Immature natural killer cell (primary cell): ENCODE results near the gene GRIK3. TPM values are rescaled to one million over a fixed set of nuclear protein-coding genes. Genes with fewer than 3 reads are reported as not detected.

ENCODE experiments used
- DNase-seq, 3 donors: peaks; one replicate each; pipeline ENCODE4 v3.0.0; 2022; ENCODE audit warnings: mixed read lengths in 1 of 3
- H3K27ac Mint-ChIP-seq, 6 donors: one replicate each; pipeline ENCODE4 v1.8.0; 2020; ENCODE audit warnings: mixed read lengths in 6 of 6, mild to moderate bottlenecking in 5 of 6, inconsistent platforms in 4 of 6, moderate library complexity in 3 of 6
- H3K27me3 Mint-ChIP-seq, 3 donors: one replicate each; pipeline ENCODE4 v1.8.0; 2020 to 2021; ENCODE audit warnings: low read depth in 3 of 3, mild to moderate bottlenecking in 3 of 3, mixed read lengths in 3 of 3, moderate library complexity in 3 of 3, inconsistent platforms in 1 of 3
- H3K36me3 Mint-ChIP-seq, 3 donors: one replicate each; pipeline ENCODE4 v1.8.0; 2020; ENCODE audit warnings: mixed read lengths in 3 of 3, inconsistent platforms in 2 of 3, mild to moderate bottlenecking in 2 of 3
- H3K4me1 Mint-ChIP-seq, 2 donors: one replicate each; pipeline ENCODE4 v1.8.0; 2020; ENCODE audit warnings: inconsistent platforms in 2 of 2, mild to moderate bottlenecking in 2 of 2, mixed read lengths in 2 of 2, moderate library complexity in 1 of 2
- H3K4me3 Mint-ChIP-seq, 5 donors: one replicate each; pipeline ENCODE4 v1.8.0; 2020; ENCODE audit warnings: mild to moderate bottlenecking in 5 of 5, mixed read lengths in 5 of 5, inconsistent platforms in 3 of 5, moderate library complexity in 3 of 5
- H3K9me3 Mint-ChIP-seq, 6 donors: one replicate each; pipeline ENCODE4 v1.8.0; 2020; ENCODE audit warnings: mild to moderate bottlenecking in 6 of 6, mixed read lengths in 6 of 6, inconsistent platforms in 4 of 6, moderate library complexity in 3 of 6
- polyA plus RNA-seq, 3 donors: library from polyadenylated mRNA; unstranded; fragments of 300-500 nt; fragmentation: Illumina TruSeq; gene quantifications; one replicate each; pipeline ENCODE4 v1.2.3, GENCODE V29; 2021

The GRIK3 gene
- polyA plus RNA-seq, 3 donors from 2014 or later: not detected

DNA sequence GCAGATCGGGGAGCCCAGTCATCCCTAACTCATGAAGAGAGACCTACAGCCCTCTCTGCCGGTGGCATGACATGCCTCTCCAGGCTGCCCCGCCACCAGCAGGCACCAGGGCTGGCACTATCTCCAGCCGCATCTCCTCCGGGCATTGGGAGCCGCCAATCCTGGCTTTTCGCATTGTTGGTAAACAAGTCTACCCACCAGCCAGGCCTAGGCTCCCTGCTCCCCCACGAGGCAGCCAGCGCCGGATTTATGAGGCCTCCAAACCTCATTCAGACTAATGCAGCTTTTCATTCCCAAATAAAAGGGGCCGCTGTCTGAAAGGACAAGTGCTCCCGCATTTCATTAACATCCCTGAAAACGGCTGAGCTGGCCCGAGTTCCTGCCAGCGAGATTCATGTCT lies 3.4 kb upstream of the GRIK3 start:
- H3K36me3 Mint-ChIP-seq: peaks cover 0 to 4% (median 0%) of the 10 kb centered on the region in 3 donors
- no peaks in the 10 kb centered on the region for H3K4me1 Mint-ChIP-seq
- no peak overlapping the region for H3K27ac Mint-ChIP-seq
- H3K4me3 Mint-ChIP-seq: no peak overlapping the region
- H3K27me3 Mint-ChIP-seq: peaks cover 9 to 23% (median 18%) of the 10 kb centered on the region in 3 donors
- no peak for DNase-seq
- H3K9me3 Mint-ChIP-seq: no peaks in the 10 kb centered on the region

GRCh38 chr1:37036667-37037053 lies 2.3 kb upstream of the GRIK3 start:
- no peaks in the 10 kb centered on the region for H3K9me3 Mint-ChIP-seq
- peaks cover 0 to 4% (median 0%) of the 10 kb centered on the region in 3 donors for H3K36me3 Mint-ChIP-seq
- H3K27ac Mint-ChIP-seq: no peak overlapping the region
- DNase-seq: no peak
- H3K4me1 Mint-ChIP-seq: no peaks in the 10 kb centered on the region
- H3K4me3 Mint-ChIP-seq: no peak overlapping the region
- H3K27me3 Mint-ChIP-seq: peaks cover 9 to 31% (median 18%) of the 10 kb centered on the region in 3 donors

- peaks cover 0 to 4% (median 3%) of the 10 kb centered on the region in 3 donors for H3K36me3 Mint-ChIP-seq
- H3K4me3 Mint-ChIP-seq: no peak overlapping the region
- no peak for DNase-seq
- H3K4me1 Mint-ChIP-seq: no peaks in the 10 kb centered on the region
- peaks cover 12 to 27% (median 18%) of the 10 kb centered on the region in 3 donors for H3K27me3 Mint-ChIP-seq
- no peaks in the 10 kb centered on the region for H3K9me3 Mint-ChIP-seq
- H3K27ac Mint-ChIP-seq: no peak overlapping the region
Observed at GRCh38 chr1:37035796-37036666, 1.7 kb upstream of the GRIK3 start.

GRCh38 chr1:37035014-37035691 lies 838 bp upstream of the GRIK3 start:
- Mint-ChIP-seq H3K4me1 (no peaks in the 10 kb centered on the region), H3K36me3 (peaks cover 0 to 4% (median 4%) of the 10 kb centered on the region in 3 donors), H3K27me3 (peaks cover 18 to 29% (median 18%) of the 10 kb centered on the region in 3 donors), H3K27ac (no peak overlapping the region), H3K9me3 (no peaks in the 10 kb centered on the region), H3K4me3 (no peak overlapping the region)
- no peak for DNase-seq

- Mint-ChIP-seq H3K27me3 (peaks cover 19 to 25% (median 22%) of the 10 kb centered on the region in 3 donors), H3K4me3 (no peak overlapping the region)
Observed at GRCh38 chr1:37033355-37034101, 787 bp downstream of the GRIK3 start.

DNA sequence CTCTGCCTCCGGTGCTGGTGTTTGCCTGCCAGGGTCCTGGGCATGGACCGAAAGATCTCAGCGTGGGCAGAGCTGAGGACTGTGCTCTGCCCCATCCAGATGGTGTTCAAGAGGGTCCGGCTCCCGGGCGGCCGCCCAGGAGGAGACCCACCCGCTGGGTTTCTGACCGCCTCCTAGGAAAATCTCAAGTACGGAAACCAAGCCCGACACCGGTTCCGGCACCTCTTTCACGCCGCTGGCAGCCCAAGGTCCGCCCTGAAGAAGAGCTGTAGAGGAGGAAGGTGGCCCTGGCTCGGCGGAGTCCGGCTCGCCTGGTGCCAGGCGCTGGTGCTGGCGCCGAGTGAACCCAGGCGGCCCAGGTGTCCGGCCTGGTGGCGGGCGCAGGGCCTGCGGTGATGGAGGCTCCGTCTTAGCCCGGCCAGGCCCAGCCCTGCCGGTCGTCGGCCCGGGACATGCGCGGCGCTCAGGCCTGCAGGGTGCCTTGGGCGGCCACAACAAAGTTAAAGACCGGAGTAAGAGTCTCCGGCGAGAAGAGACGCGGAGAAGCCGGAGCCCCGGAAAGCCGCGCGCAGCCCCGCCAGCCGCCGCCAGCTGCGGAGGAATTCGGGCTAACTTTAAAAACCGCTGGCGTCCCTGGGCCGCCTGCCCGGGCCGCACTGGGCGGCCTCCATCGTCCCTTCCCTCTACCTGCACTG lies 1.5 kb downstream of the GRIK3 start:
- Mint-ChIP-seq H3K9me3 (no peaks in the 10 kb centered on the region), H3K27me3 (peaks cover 18 to 28% (median 22%) of the 10 kb centered on the region in 3 donors), H3K36me3 (peaks cover 0 to 4% (median 4%) of the 10 kb centered on the region in 3 donors), H3K4me1 (no peaks in the 10 kb centered on the region), H3K4me3 (no peak overlapping the region), H3K27ac (no peak overlapping the region)
- DNase-seq: no peak

More at GRCh38 chr1:37033355-37034101, 787 bp downstream of the GRIK3 start:
- Mint-ChIP-seq H3K36me3 (peaks cover 0 to 4% (median 4%) of the 10 kb centered on the region in 3 donors), H3K27ac (no peak overlapping the region), H3K4me1 (no peaks in the 10 kb centered on the region), H3K9me3 (no peaks in the 10 kb centered on the region)
- no peak for DNase-seq

- Mint-ChIP-seq H3K9me3 (no peaks in the 10 kb centered on the region), H3K36me3 (peaks cover 0 to 4% (median 4%) of the 10 kb centered on the region in 3 donors), H3K27ac (no peak overlapping the region), H3K4me1 (no peaks in the 10 kb centered on the region), H3K4me3 (no peak overlapping the region), H3K27me3 (peaks cover 18 to 24% (median 22%) of the 10 kb centered on the region in 3 donors)
- DNase-seq: no peak
Observed at GRCh38 chr1:37031871-37032270, 2.4 kb downstream of the GRIK3 start.

GRCh38 chr1:37031429-37031828 lies 2.9 kb downstream of the GRIK3 start:
- Mint-ChIP-seq H3K4me3 (no peak overlapping the region), H3K36me3 (peaks cover 0 to 4% (median 4%) of the 10 kb centered on the region in 3 donors), H3K27me3 (peaks cover 18 to 23% (median 22%) of the 10 kb centered on the region in 3 donors), H3K27ac (no peak overlapping the region), H3K4me1 (no peaks in the 10 kb centered on the region), H3K9me3 (no peaks in the 10 kb centered on the region)
- no peak for DNase-seq

DNA sequence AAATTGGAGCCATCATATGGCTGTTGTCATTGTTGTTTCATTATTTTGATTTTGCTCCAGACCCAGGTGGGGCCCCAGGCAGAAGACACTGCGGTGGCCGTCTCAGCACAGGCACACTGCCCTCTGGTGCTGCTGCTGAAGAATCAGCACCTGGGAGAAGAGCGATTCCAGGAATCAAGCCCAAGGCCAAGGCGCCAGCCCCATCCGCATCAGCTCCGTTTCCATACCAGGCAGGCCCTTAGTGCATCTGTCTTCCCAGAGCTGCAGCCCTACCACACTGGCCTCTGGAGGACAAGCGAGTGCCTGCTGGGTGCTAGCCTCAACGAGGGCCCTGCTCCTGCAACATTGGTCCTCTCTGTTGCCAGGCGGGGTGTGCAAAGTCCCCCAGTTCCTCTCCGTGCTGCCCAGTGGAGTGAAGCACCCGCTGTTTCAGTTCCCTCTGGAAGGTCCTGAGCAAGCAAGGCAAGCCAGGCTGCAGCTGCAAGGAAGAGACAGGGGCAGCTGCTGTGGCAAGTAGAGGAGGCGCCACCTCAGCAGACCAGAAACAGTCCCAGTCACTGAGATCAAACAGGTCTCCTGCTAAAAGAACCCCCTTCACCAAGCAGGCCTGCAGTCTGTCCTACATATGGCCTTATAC lies 5.2 kb downstream of the GRIK3 start:
- H3K27ac Mint-ChIP-seq: no peak overlapping the region
- no peak for DNase-seq
- H3K4me1 Mint-ChIP-seq: no peaks in the 10 kb centered on the region
- H3K4me3 Mint-ChIP-seq: no peak overlapping the region
- peaks cover 5 to 19% (median 16%) of the 10 kb centered on the region in 3 donors for H3K27me3 Mint-ChIP-seq
- H3K9me3 Mint-ChIP-seq: no peaks in the 10 kb centered on the region
- H3K36me3 Mint-ChIP-seq: peaks cover 0 to 4% (median 0%) of the 10 kb centered on the region in 3 donors

DNA sequence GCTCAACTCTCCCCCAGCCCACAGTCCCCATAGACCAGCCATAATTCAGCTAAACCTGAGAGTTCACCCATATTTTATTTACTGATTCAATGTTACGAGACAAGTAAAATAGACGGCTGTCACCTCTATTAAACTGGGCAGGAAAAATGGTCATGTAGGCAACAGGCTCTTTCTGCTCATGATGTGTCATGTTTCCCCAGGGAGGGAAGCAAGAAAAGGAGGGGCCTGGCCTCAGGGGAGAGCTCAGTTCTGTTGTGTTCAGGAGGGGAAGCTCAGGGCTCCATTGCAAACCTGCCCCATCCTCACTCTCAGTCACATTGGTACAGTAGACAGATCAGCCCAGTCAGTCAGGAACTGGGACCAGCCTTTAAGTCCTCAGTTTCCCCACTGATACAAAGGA lies 12.8 kb downstream of the GRIK3 start:
- no peak overlapping the region for H3K27ac Mint-ChIP-seq
- no peaks in the 10 kb centered on the region for H3K4me1 Mint-ChIP-seq
- DNase-seq: no peak
- H3K4me3 Mint-ChIP-seq: no peak overlapping the region
- no peaks in the 10 kb centered on the region for H3K9me3 Mint-ChIP-seq
- no peaks in the 10 kb centered on the region for H3K36me3 Mint-ChIP-seq
- peaks cover 7 to 16% (median 10%) of the 10 kb centered on the region in 3 donors for H3K27me3 Mint-ChIP-seq

DNA sequence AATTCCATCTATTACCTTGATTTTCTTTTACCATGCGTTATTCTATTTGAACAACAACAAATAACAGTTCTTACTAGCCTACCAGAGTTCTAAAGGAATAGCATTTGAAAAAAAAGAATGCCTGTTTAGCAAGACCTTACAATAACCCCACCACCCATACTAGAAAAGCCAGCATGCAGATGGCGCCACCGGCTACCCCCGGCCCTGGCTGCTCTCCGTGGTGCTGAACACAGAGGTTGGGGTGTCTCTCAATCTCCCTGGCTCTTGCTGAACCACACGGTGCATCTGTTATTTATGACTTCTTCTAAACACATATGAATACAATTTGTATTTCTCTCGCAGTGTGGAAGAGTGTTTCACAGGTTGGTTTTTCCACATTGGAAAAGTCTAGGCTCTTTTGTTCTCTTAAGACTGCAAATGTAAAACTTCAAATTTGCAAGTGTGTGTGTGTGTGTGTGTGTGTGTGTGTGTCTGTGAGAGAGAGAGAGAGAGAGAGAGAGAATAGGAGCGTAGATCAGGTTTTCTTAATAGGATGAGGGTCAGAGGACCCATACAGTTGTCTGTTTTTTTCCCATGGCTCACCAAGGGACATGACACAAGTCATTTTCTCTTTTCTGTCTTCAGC lies 13.6 kb downstream of the GRIK3 start:
- Mint-ChIP-seq H3K36me3 (no peaks in the 10 kb centered on the region), H3K27me3 (peaks cover 7 to 14% (median 8%) of the 10 kb centered on the region in 3 donors), H3K4me3 (no peak overlapping the region), H3K9me3 (no peaks in the 10 kb centered on the region), H3K4me1 (no peaks in the 10 kb centered on the region), H3K27ac (no peak overlapping the region)
- no peak for DNase-seq

GRCh38 chr1:37018510-37018909 lies 15.8 kb downstream of the GRIK3 start:
- Mint-ChIP-seq H3K27ac (no peak overlapping the region), H3K4me3 (no peak overlapping the region), H3K36me3 (no peaks in the 10 kb centered on the region), H3K4me1 (no peaks in the 10 kb centered on the region), H3K27me3 (peaks cover 7 to 15% (median 11%) of the 10 kb centered on the region in 3 donors), H3K9me3 (no peaks in the 10 kb centered on the region)
- DNase-seq: no peak
